SU-DHL-6 (cell line): Measurements from ENCODE around the gene GTF2H2C.
"Not testable (repeated sequence)": the region's sequence is repeated elsewhere in the genome, so short reads cannot be mapped to it uniquely, and the experiment has no call there.

Experiments used
- H2AFZ ChIP-seq: fragments of 200-600 bp; sonication (generic); 2 replicates; pipeline ENCODE4 v1.6.1; 2014; ENCODE audit warnings: low read depth, mild to moderate bottlenecking, moderate library complexity, mixed read lengths, antibody characterized with exemption, low read length; ENCODE audit not compliant: severe bottlenecking
- H3F3A ChIP-seq: fragments of 200-600 bp; shearing (Covaris generic); 2 replicates; pipeline ENCODE4 v1.6.0; 2016; ENCODE audit warnings: antibody characterized with exemption, mild to moderate bottlenecking; ENCODE audit not compliant: insufficient read depth
- H3K27ac ChIP-seq: fragments of 200-600 bp; sonication (generic); 2 replicates; pipeline ENCODE4 v1.5.1; 2016; ENCODE audit warnings: low read depth, mild to moderate bottlenecking, low read length, moderate library complexity, mixed read lengths
- H3K27me3 ChIP-seq: fragments of 200-600 bp; sonication (generic), shearing (Covaris generic); 2 replicates; pipeline ENCODE4 v1.6.0; 2014; ENCODE audit warnings: mild to moderate bottlenecking, low read length
- H3K36me3 ChIP-seq: fragments of 200-600 bp; sonication (generic); 2 replicates; pipeline ENCODE4 v1.6.1; 2014; ENCODE audit warnings: mild to moderate bottlenecking, low read length, mixed read lengths
- H3K4me2 ChIP-seq: fragments of 300-600, 200-600 bp; shearing (Covaris generic), sonication (generic); 2 replicates; pipeline ENCODE4 v1.6.0; 2014; ENCODE audit warnings: low read length, low read depth, mild to moderate bottlenecking; ENCODE audit not compliant: poor library complexity, severe bottlenecking
- H3K4me3 ChIP-seq: fragments of 200-600 bp; sonication (generic); 2 replicates; pipeline ENCODE4 v1.5.1; 2014; ENCODE audit warnings: antibody characterized with exemption, low read length, mild to moderate bottlenecking, mixed read lengths; ENCODE audit not compliant: insufficient read depth, poor library complexity, severe bottlenecking
- H3K79me2 ChIP-seq: fragments of 200-600 bp; sonication (generic); 2 replicates; pipeline ENCODE4 v1.6.1; 2014; ENCODE audit warnings: mild to moderate bottlenecking, low read length, moderate library complexity; ENCODE audit not compliant: insufficient read depth
- H3K9ac ChIP-seq: fragments of 200-600 bp; sonication (generic); 2 replicates; pipeline ENCODE4 v1.7.0; 2014; ENCODE audit warnings: mild to moderate bottlenecking, low read length
- H3K9me2 ChIP-seq: fragments of 200-600 bp; sonication (generic); replicated peaks from 2 replicates; pipeline ENCODE4 v1.6.1; 2014; ENCODE audit warnings: low read length; ENCODE audit not compliant: insufficient read depth
- H3K9me3 ChIP-seq: fragments of 200-600 bp; sonication (generic); 2 replicates; pipeline ENCODE4 v1.6.1; 2014; ENCODE audit warnings: low read length, mixed read lengths; ENCODE audit not compliant: insufficient read depth
- H4K20me1 ChIP-seq: fragments of 200-600 bp; sonication (generic); 2 replicates; pipeline ENCODE4 v1.6.1; 2014; ENCODE audit warnings: low read depth, mild to moderate bottlenecking, antibody characterized with exemption, low read length, moderate library complexity, mixed read lengths

The GTF2H2C gene

GRCh38 chr5:69566172-69566571 is 6.2 kb downstream of the GTF2H2C start:
- not testable (repeated sequence) for H3K9me3 ChIP-seq, H3K9ac ChIP-seq, H3K79me2 ChIP-seq, H3K27me3 ChIP-seq, H3K9me2 ChIP-seq, H3K27ac ChIP-seq, H3K36me3 ChIP-seq, H3K4me2 ChIP-seq, H2AFZ ChIP-seq, H3K4me3 ChIP-seq, H3F3A ChIP-seq, H4K20me1 ChIP-seq

- not testable (repeated sequence) for H3F3A ChIP-seq, H3K9me3 ChIP-seq, H3K36me3 ChIP-seq, H3K9me2 ChIP-seq, H3K79me2 ChIP-seq, H2AFZ ChIP-seq, H3K4me3 ChIP-seq, H3K27ac ChIP-seq, H3K9ac ChIP-seq, H3K27me3 ChIP-seq, H4K20me1 ChIP-seq, H3K4me2 ChIP-seq
Observed at GRCh38 chr5:69568072-69568471, 8.1 kb downstream of the GTF2H2C start.

- not testable (repeated sequence) for H3K79me2 ChIP-seq, H3K9me3 ChIP-seq, H2AFZ ChIP-seq, H3K9me2 ChIP-seq, H4K20me1 ChIP-seq, H3K4me3 ChIP-seq, H3K36me3 ChIP-seq, H3F3A ChIP-seq, H3K4me2 ChIP-seq, H3K27ac ChIP-seq, H3K9ac ChIP-seq, H3K27me3 ChIP-seq
Observed at GRCh38 chr5:69583356-69583755, 23.4 kb downstream of the GTF2H2C start.

- H3K79me2 ChIP-seq, H3K27me3 ChIP-seq, H3K27ac ChIP-seq, H3K9me3 ChIP-seq, H3K4me2 ChIP-seq, H2AFZ ChIP-seq, H3K9me2 ChIP-seq, H3K36me3 ChIP-seq, H3K4me3 ChIP-seq, H4K20me1 ChIP-seq, H3K9ac ChIP-seq, H3F3A ChIP-seq: not testable (repeated sequence)
Observed at GRCh38 chr5:69596114-69596840, 36.3 kb downstream of the GTF2H2C start.

- H3K4me3 ChIP-seq, H2AFZ ChIP-seq, H3K36me3 ChIP-seq, H3K4me2 ChIP-seq, H3K9ac ChIP-seq, H4K20me1 ChIP-seq, H3K79me2 ChIP-seq, H3K27ac ChIP-seq, H3K9me2 ChIP-seq, H3K9me3 ChIP-seq, H3K27me3 ChIP-seq, H3F3A ChIP-seq: not testable (repeated sequence)
Observed at GRCh38 chr5:69601947-69602346, 42.0 kb downstream of the GTF2H2C start.

DNA sequence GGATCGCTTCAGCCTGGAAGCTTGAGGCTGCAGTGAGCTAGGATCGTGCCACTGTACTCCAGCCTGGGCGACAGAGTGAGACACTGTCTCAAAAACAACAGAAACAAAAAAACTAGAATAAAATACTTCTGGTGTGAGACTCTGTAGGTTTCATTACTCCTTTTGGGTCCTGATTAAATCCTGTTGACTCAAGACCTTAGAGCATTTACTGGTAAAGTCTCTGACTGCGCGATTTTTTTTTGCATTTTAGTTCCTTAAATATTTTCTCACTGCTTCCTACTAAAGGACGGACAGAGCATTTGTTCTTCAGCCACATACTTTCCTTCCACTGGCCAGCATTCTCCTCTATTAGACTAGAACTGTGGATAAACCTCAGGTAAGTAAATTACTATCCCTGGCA is 46.8 kb downstream of the GTF2H2C start:
- H3K27ac ChIP-seq: not testable (repeated sequence)

DNA sequence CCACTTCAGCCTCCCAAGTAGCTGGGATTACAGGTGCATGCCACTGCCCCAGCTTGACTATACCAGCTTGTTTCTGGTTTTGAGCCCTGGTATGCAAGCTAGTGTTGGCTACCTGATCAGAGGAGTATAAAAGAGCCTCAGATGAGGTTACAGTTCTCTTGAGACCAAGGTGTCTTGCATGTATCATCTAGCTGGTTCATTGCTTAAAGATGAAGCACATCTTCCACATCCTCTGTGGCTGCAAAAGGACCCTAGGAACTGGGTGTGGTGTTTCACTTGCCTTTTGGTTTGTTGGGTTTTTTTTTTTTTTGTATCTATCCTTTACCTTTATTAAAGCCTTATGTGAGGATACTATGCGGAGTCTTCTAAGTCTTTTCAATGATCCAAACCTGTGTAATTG is 47.8 kb downstream of the GTF2H2C start:
- H3K79me2 ChIP-seq, H3K9me2 ChIP-seq, H3K9ac ChIP-seq, H3K27me3 ChIP-seq, H3K27ac ChIP-seq, H3K9me3 ChIP-seq, H3K4me2 ChIP-seq, H3K36me3 ChIP-seq, H2AFZ ChIP-seq, H3F3A ChIP-seq, H3K4me3 ChIP-seq, H4K20me1 ChIP-seq: not testable (repeated sequence)

More for the DNA sequence above, 46.8 kb downstream of the GTF2H2C start:
- not testable (repeated sequence) for H3K79me2 ChIP-seq, H3K9me3 ChIP-seq, H3K36me3 ChIP-seq, H2AFZ ChIP-seq, H3K4me2 ChIP-seq, H3F3A ChIP-seq, H3K27me3 ChIP-seq, H3K9ac ChIP-seq, H3K4me3 ChIP-seq, H3K9me2 ChIP-seq, H4K20me1 ChIP-seq

GRCh38 chr5:69608861-69609496 is 49.0 kb downstream of the GTF2H2C start:
- H3K4me3 ChIP-seq, H3K27ac ChIP-seq, H3K9ac ChIP-seq, H3K4me2 ChIP-seq, H3K36me3 ChIP-seq, H4K20me1 ChIP-seq, H3K79me2 ChIP-seq, H3F3A ChIP-seq, H3K9me3 ChIP-seq, H3K27me3 ChIP-seq, H2AFZ ChIP-seq, H3K9me2 ChIP-seq: not testable (repeated sequence)
